ENCODE measurements around the gene HOXA2.

The HOXA2 gene

DNA sequence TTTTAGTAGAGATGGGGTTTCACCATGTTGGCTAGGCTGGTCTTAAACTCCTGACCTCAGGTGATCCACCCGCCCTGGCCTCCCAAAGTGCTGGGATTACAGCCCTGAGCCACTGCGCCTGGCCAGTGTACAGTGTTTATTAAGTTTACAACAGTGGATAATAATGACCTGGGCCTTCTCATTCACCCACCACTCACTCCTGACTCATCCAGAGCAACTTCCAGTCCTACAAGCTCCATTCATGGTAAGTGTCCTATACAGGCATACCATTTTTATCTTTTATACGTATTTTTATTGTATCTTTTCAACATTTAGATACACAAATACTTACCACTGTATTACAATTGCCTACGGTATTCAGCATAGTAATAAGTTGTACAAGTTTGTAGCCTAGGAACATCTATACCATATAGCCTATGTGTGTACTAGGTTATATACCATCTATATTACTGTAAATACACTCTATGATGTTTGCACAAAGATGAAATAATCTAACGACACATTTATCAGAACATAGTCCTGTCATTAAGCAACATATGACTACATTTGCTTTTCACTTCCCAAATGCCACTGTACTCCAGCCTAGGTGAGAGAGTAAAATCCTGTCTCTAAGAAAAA, 23.8 kb downstream of the HOXA2 start:
- no peak for DNase-seq (ENCODE audit: low read depth)

DNA sequence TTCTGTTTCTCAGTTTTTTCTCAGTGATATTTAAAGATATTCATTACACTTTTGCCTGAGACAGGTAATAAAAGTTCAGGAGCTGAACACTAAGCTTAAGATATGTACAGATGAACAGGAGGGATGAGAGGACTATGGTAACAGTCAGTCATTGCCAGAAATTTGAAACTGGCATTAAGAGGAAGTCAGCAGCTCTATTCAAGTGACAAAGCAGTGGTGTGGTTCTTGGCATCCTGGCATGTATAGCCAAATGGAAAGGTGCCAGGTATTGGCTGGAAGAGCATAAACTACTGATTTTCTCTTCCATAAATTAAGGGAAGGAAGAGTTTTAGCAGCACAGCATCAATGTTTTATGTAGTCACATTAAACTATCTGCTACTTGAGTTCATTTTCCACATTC, 29.4 kb downstream of the HOXA2 start:
- no peak for DNase-seq (ENCODE audit: low read depth)

DNA sequence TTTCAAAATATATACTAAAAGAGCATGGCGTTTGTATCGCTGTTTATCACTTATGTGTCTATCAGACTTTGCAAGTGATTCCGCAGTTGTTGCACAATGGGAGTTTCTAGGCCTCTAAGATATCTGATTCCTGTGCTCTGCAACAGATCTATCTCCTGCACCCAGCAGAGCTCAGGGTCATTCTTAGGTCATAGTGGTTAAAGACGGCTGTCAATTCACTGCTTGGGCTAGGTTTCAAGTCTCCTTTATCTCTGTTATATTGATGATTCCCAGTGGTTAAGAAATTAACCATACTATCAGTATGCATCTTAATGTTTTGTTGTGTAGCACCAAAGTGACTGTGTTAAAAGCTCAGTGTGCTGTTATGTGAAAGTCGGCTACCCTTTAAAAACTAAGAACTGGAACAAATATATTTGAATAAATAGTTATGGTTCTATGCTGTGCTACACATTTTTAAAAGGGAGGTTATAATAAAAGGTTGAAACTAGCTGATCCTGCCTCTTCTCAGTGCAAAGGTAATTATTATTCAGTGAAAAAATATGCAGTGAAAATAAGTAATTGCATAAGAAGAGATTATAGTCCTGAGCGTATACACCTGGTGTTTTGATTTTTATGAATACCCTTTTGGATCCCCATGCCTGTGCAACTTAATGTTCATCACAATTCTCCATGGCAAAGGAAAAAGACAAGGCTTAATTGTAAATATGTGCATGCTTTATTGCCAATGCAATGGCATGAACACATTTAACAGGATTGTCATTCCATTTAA, 30.7 kb downstream of the HOXA2 start:
- no peak for DNase-seq (ENCODE audit: low read depth)

DNA sequence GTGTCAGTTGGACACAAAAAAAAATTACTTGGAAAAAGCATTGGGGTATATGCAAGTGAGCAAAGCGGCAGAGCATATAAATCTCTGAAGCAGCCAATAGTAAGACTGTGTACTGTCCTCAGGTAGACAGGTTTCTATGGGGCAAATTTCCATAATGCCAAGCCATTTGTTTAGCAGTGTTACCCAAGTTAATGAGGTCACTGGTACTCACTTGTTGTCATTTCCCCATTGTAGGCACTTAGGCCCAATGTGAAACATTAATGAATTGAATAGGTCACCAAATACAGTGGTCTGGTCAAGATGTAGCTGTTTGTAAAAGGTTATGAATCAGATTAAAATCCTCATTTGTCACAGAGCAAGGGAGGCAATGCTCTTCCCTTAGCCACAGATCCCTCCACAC, 34.2 kb downstream of the HOXA2 start:
- DNase-seq (ENCODE audit: low read depth): no peak

DNA sequence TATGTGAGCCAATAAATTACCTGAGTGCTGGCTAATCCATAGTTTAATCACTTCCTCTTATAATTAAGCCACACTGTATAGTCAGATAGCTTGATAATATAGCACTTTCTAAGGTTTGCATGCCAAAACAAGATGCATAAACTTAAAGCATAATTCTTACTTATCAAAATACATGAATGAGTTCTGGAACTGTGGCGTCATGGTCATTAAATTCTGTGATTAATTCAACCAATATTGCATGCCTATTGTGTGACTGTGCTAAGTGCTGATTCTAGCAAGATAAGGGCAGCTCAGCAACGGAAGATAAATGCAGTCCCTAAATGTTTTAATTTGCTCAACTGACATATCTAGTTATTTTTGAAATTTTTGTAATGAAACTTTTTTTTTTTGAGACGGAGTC, 36.3 kb downstream of the HOXA2 start:
- no peak for DNase-seq (ENCODE audit: low read depth)

DNA sequence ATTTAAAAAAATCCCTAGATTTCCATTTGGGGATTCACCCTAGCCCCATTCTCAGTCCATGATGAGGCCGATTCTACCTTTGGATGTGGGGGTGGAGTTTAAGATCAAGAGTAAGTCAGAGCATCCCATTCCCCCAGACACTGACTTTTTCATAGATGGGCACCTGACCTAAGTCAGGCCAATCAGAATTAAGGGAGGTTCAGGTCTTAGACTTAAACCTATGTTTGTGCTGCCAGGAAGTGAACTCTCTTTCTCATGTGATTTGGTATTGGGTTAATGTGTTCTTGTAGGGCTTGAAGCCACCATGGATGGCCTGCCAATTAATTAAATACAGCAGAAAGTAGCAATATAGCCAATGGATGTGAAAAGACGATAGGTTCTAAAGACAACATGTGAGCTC, 36.8 kb downstream of the HOXA2 start:
- no peak for DNase-seq (ENCODE audit: low read depth)

DNA sequence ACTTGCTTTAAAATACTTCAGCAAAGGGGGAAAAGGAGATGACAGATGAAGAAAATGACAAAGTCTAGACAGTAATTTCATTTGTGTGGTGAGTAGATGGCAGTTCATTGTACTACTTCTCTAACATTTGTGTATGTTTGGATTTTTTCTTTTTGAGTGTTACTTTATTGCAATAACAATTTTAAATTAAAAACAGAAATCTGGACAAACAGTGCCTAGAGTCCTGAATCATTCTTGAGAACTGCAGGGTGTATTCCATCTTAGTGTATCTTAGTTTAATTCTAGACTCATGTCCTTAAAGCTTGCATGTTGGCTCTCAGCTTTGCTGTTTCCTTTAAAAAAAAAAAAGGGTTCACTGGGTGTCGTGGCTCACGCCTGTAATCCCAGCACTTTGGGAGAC, 37.8 kb downstream of the HOXA2 start:
- DNase-seq (ENCODE audit: low read depth): no peak

DNA sequence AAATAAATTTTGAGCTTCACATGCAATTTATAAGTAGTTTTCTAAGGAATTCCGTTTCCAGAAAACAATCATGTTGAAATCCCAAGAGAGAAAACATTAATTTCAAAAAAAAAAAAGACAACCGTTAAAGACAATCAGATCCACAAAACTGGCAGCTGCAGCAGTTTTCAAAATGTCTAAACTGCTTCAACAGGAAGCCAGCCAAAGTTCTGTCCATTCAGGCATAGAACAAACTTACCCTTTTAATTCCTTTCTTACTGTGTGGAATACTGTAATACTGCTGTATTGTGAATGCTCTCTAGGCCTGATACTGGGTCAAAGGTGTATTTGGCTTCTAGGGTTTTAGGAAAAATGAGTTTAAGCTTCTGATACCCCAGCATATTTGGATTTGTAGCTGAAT, 38.3 kb downstream of the HOXA2 start:
- DNase-seq (ENCODE audit: low read depth): no peak

DNA sequence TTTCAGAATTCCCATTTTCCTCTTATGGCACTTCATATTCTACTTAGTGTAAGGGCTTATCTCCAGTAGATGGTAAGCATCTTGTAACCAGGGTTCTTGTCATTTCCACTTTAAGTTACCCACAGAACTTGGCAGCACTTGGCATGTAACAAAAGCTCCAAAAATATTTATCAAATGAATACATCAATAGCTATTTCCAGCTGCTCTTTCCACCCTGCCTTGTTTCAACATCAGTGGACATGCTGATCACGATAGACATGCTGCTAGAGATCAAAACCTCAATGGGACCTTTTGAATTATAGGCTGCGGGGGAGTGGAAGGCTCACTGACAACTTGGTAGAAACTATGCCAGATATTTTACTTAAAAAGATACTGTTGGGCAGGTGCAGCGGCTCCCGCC, 39.5 kb downstream of the HOXA2 start:
- no peak for DNase-seq (ENCODE audit: low read depth)

DNA sequence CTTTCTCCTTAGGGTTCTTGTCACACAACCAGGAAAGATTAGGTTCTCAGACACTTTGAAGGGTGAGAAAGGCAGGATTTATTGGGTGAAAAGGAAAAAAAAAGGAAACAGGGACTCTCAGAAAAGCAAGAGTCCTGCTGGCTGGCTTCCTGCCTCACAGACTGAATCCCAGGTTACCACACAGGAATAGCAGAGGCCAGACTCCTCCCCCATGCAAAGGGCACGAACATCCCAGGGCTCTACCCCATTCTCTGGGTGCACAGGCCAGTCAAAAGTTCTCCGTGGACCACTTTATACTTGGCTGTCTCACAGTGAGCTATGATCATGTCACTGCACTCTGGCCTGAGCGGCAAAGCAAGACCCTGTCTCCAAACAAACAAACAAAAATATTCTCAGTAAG, 49.3 kb downstream of the HOXA2 start:
- no peak for DNase-seq (ENCODE audit: low read depth)

DNA sequence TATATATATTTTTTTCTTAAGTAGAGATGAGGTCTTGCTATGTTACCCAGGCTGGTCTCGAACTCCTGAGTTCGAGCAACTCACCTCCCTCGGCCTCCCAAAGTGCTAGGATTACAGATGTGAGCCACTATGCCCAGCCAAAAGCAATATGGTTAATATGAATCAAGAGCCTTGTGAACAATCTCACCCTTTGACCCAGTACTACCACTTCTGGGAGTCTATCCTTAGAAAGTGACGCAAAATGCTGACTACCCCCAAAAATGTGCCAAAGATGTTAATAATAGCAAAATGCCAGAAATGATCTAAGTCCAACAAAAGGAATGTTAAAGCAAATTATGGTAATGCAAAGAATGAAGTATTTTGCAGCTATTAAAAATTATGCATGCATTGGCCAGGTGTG, 51.0 kb downstream of the HOXA2 start:
- DNase-seq (ENCODE audit: low read depth): no peak

Data from stimulated activated CD8-positive, alpha-beta memory T cell treated with anti-CD3 and anti-CD28 coated beads, Interleukin-12 subunit alpha, Interleukin-12 subunit beta, amount 100 ng/mL, for 4 hours (primary cell).